Measurements from ENCODE around the gene CDC73. TPM values are rescaled to one million over a fixed set of nuclear protein-coding genes. Genes with fewer than 3 reads are reported as not detected.

The CDC73 gene
- total and polyA plus RNA-seq, 9 of the 15 experiments (the other 6 are each of a cell fraction or from before 2014, with no cell fraction given): 19.0 to 61.7 (median 30.1) TPM

GRCh38 chr1:193211539-193211938 is 89.7 kb downstream of the CDC73 start (continued):
- no peak for TF ChIP-seq ERF (CRISPR knock-in tag; IDR thresholded peaks at IDR 0.05)
- no peak for TF ChIP-seq CHD4 (IDR thresholded peaks at IDR 0.05; ENCODE audit: insufficient read depth, insufficient replicate concordance, low read depth, low read length, poor library complexity, severe bottlenecking)
- TF ChIP-seq CBX3 (IDR thresholded peaks at IDR 0.05; ENCODE audit: borderline replicate concordance in 1 of 2, low read length in 2 of 2): no peak
- no peak for TF ChIP-seq WHSC1 (IDR thresholded peaks at IDR 0.05; ENCODE audit: low read length)
- no peak for TF ChIP-seq HEY1 (CRISPR knock-in tag; IDR thresholded peaks at IDR 0.05; ENCODE audit: borderline replicate concordance)
- no peak for TF ChIP-seq MBD2 (IDR thresholded peaks at IDR 0.05; ENCODE audit: borderline replicate concordance, low read depth)
- no peak for TF ChIP-seq MTF1 (CRISPR knock-in tag; IDR thresholded peaks at IDR 0.05; ENCODE audit: borderline replicate concordance)
- TF ChIP-seq E2F1 (CRISPR knock-in tag; IDR thresholded peaks at IDR 0.05): no peak

GRCh38 chr1:193212637-193213036 is 90.8 kb downstream of the CDC73 start:
- 96% methylated on average over 2 of the region's 2 CpGs for WGBS (ENCODE audit: insufficient coverage, low coverage, missing lambda C conversion rate)
- ATAC-seq: no peak
- H3K4me1 ChIP-seq (replicated peaks in 1 of 2; ENCODE audit: control insufficient read depth in 2 of 2, insufficient read depth in 2 of 2, low read length in 2 of 2): no peaks in the 10 kb centered on the region
- peaks cover 74% of the 10 kb centered on the region for H3K36me3 ChIP-seq (ENCODE audit: control insufficient read depth, insufficient read depth, low read length)
- BruUV-seq (replicated peaks): no TSS peak
- H3K9me3 ChIP-seq (replicated peaks; ENCODE audit: control insufficient read depth, insufficient read depth, low read depth, low read length): no peaks in the 10 kb centered on the region
- H2AFZ ChIP-seq (ENCODE audit: low read depth, low read length): no peak overlapping the region
- ChIA-PET POLR2A (no interaction called here), CTCF (ENCODE audit: low intra/inter-chr PET ratio) (no interaction called here)
- no peak overlapping the region for H3K9ac ChIP-seq (ENCODE audit: insufficient read depth in 1 of 2, low read depth in 2 of 2, low read length in 2 of 2)
- no peaks in the 10 kb centered on the region for H4K20me1 ChIP-seq (replicated peaks; ENCODE audit: control insufficient read depth, insufficient read depth, low read length)
- H3K9me1 ChIP-seq (ENCODE audit: control insufficient read depth, insufficient read depth, low read length): no peaks in the 10 kb centered on the region
- no peaks in the 10 kb centered on the region; the same call in 2 of the 3 replicates for H3K79me2 ChIP-seq (ENCODE audit: control insufficient read depth, insufficient read depth, low read length)
- in situ Hi-C loops (cut with MboI): no loop called here
- no peak overlapping the region for H3K27ac ChIP-seq (ENCODE audit: extremely low read depth, low read depth, low read length)
- no peak for DNase-seq (ENCODE audit: extremely low read depth in 1 of 4, low spot score in 3 of 4)
- intact Hi-C loops (cut with micrococcal nuclease): no loop called here
- no peak for FAIRE-seq
- no peak overlapping the region for H3K4me3 ChIP-seq
- no peak overlapping the region for H3K4me2 ChIP-seq (ENCODE audit: insufficient read depth, low read length)
- no peaks in the 10 kb centered on the region for H3K27me3 ChIP-seq (ENCODE audit: control insufficient read depth in 2 of 2, insufficient read depth in 2 of 2, low read length in 2 of 2)
- TF ChIP-seq SMARCA5 (IDR thresholded peaks at IDR 0.05) (no peak), ELK3 (CRISPR knock-in tag; IDR thresholded peaks at IDR 0.05) (no peak), CREB3 (tag; conservative IDR thresholded peaks at IDR 0.05; ENCODE audit: low read depth) (no peak), ATF4 (CRISPR knock-in tag; IDR thresholded peaks at IDR 0.05) (no peak), TAF1 (IDR thresholded peaks at IDR 0.05; ENCODE audit: control insufficient read depth, extremely low read depth, insufficient read depth, low read length, severe bottlenecking) (no peak), HMBOX1 (IDR thresholded peaks at IDR 0.05) (no peak), SMAD1 (IDR thresholded peaks at IDR 0.05; ENCODE audit: low read depth, low read length, partially characterized antibody) (no peak)
